GM20431 (cell line): ENCODE measurements around the gene KLK6.

Source experiments
- in situ Hi-C: fragments of 300-500 bp; cut with MseI, MboI; formaldehyde crosslinking; loops from one replicate; pipeline ENCODE4 v1.15.0; 2020; ENCODE audit warnings: low sequenced_read_pairs; ENCODE audit not compliant: unreplicated experiment

KLK6 gene

DNA sequence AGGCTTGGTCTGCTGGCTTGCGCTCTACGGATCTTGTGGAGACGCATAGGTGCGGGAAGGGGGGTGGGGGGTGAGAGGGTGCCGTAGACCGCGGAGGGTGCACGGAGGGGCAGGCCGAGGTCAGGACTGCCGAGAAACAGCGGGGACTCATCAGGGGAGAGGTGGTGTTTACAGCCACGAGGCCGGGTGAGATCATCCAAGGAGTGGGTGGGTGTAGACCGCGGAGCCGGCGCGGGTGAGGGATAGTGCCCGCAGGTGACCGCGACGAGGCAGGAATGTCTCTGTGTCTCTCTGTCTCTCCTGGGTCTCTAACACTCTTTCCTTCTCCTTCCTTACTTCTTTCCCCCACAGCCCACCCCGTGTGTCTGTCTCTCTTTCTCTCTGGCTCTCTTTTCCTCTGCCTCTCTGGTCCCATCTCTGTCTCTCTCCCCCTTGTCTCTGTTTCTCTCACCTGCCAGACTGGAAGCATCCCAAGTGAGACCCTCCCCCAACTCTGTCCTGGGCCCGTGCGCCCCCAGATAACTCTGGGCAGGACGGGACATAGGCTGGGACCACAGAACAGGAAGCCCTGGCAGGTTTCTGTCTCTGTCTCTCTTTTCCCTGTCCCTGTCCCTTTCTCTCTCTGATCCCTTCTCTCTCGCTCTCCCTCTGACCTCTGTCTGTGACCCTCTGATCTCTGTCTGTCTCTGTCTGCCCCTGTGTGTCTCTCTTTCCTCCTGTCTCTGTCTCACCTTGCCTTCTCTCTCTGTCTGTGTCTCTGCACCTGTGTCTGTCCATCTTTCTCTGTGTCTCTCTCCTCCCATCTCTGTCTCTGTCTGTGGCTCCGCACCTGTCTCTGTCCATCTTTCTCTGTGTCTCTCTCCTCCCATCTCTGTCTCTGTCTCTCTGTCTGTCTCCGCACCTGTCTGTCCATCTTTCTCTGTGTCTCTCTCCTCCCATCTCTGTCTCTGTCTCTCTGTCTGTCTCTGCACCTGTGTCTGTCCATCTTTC lies 56.4 kb downstream of the KLK6 start:
- in situ Hi-C loops = loop anchor here (10.0 kb wide), 1 partner anchor 118 kb away; the partner anchor contains the start of gene ACP4

DNA sequence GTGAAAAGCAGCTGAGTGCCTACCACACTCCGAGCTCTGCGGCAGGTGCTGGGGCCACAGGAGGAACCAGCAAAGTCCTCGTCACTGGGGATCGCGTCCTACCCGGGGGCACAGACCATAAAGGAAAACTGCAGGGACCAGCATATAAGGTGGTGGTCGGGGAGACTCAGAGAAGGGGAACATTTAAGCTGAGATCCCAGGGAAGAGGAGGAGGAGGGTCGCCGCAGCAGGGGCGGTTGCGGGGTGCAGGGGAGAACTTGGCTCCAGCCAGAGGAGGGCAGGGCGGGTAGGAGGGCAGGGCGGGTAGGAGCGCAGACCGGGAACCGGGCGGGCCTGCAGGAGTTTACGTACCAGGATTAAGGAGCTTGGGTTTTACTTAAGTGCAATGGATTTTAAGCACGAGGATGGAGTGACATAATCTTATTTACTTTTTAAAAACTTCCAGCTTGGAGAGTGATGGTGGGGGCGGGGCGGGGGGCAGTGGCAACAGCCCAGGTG lies 57.2 kb downstream of the KLK6 start:
- in situ Hi-C loops = loop anchor here (10.0 kb wide), 1 partner anchor 117 kb away; the partner anchor contains the start of gene ACP4

DNA sequence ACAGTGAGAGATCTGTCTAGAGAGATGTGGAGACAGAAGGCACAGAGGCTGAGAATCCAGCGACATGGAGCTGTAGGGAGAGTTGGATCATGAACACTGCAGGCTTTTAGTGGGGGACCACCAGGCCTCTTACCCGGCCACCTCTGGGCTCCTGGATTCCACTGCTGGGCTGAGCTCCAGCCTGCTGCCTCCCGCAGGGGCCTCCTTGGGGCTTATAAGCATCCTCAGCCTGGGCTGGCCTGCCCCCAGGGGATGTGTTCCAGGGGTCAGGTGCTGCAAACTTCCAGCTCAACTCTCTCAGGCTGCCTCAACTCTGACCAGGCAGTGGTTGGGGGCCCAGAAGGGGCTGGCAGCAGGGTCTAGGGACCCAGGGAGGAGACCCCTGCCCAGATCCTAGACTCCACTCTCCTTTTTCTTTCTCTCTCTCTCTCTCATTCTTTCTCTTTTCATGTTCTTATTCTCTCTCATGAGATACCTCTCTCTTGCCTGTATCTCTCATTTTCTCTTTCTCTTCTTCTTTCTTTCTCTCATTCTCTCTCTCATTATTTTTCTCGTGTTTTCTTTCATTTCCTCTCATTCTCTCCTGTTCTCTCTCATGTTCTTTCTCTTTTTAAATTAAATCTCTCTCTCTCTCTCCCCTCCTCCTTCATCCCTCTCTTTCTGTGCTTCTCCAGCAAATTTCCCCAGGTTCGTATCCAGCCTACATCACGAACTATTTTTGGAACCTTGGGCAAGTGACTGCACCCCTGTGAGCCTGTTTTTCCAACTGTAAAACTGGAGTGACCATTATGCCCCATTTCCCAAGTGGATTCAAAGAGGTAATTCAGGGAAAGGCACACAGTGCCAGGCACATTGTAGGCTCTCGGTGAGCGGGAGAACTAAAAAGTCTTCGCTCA lies 57.9 kb downstream of the KLK6 start, which contains the start of gene KLK4:
Gene KLK4 (minus strand): TSS at position 190 of the 896 bp plus-strand sequence. CDS start 657 bp downstream, outside the sequence.
- in situ Hi-C loops = loop anchor here (10.0 kb wide), 1 partner anchor 117 kb away; the partner anchor contains the start of gene ACP4

DNA sequence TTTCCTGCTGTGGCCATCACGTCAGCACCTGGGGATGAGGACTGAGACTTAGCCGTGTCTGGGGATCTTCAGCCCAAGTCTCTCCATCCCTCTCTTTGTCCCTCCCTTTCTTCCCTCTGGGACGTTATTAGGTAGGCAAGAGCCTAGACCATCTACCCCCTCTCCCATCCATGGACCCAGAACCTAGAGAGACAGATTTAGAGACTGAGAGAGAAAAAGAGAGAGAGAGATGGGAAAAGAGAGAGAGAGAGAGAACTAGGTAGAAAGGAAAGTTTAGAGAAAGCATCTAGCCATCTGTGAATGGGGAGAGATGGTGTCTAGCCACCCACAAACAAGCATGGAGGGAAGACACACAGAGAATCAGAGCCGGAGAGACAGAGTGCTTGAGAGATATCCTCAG lies 58.7 kb downstream of the KLK6 start:
- in situ Hi-C loops = loop anchor here (10.0 kb wide), 1 partner anchor 116 kb away; the partner anchor contains the start of gene ACP4

DNA sequence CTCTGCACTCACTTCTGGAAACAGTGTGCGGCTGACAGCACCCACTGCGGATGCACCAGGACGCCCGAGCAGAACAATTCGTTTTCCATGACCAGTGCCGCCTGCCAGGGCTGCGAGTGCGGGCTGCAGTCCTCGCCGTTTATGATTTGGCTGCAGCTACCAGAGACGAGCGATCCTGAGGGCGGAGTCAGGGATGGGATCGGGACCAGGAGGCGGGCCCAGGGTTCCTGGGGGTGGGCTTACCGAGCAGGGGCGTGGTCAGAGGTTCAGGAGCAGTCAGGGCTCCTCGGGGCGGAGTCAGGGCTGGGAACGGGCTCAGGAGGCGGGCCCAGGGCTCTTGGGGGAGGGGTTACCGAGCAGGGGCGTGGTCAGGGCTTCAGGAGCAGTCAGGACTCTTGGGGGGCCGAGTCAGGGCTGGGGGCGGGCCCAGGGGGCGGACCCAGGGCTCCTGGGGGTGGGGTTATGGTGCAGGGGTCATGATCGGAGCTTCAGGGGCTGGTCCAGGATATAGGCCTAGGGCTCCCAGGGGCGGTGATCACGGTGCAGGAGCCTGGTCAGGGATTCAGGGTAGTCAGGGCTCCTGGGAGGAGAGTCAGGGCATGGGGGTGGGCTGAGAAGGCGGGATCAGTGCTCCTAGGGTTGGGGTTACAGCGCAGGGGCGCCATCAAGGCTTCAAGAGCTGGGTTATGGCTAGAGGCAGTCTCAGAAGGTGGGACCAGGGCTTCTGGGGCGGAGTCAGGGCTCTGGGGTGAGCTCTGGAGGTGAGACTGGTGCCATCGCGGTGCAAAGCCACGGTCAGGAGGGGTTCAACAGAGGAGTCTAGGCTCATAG lies 59.9 kb downstream of the KLK6 start:
- in situ Hi-C loops = loop anchor here (10.0 kb wide), 1 partner anchor 115 kb away; the partner anchor contains the start of gene ACP4
